AG04450 (cell line): ENCODE results near the gene PXMP4. TPM values are rescaled to one million over a fixed set of nuclear protein-coding genes. Genes with fewer than 3 reads are reported as not detected.

Experiments used
- CTCF ChIA-PET: fragments of 300-600, 350-600 bp; formaldehyde crosslinking; extraction: SDS; loops from one replicate; lab custom pipeline; 2022; ENCODE audit warnings: antibody characterized with exemption, inconsistent platforms; lab: Charles Lee
- POLR2A ChIA-PET: fragments of 350-600 bp; formaldehyde crosslinking; extraction: SDS; loops from one replicate; lab custom pipeline; 2021; ENCODE audit warnings: antibody characterized with exemption, inconsistent platforms; lab: Yijun Ruan, JAX
- DNase-seq: peaks from one replicate; pipeline ENCODE4 v3.0.0-alpha.2; 2011; ENCODE audit warnings: low read depth, low spot score
- H3K27ac ChIP-seq: one replicate; pipeline ENCODE4 v1.5.1; 2012; ENCODE audit warnings: low read depth, low read length, control low read depth
- H3K27me3 ChIP-seq: one replicate; pipeline ENCODE4 v1.6.0; 2012; ENCODE audit warnings: low read length; ENCODE audit not compliant: control insufficient read depth, insufficient read depth
- H3K4me3 ChIP-seq: 2 replicates; pipeline ENCODE4 v1.5.1; 2011; ENCODE audit warnings: mild to moderate bottlenecking, low read depth, low read length, control low read depth
- H3K9me3 ChIP-seq: 2 replicates; pipeline ENCODE4 v1.5.1; 2012; ENCODE audit warnings: low read length; ENCODE audit not compliant: control insufficient read depth, insufficient read depth
- CTCF ChIP-seq: IDR thresholded peaks from 2 replicates; pipeline ENCODE4 v1.5.1; 2011; ENCODE audit warnings: low read depth, low read length, control low read depth, inconsistent platforms
- polyA plus RNA-seq: library from polyadenylated mRNA; depleted of rRNA; stranded (reverse); fragments of >200 nt; gene quantifications from 2 replicates; pipeline ENCODE4 v1.2.3, GENCODE V29; 2011

The PXMP4 gene
- polyA plus RNA-seq, 1 experiment = 6.0 TPM

- Histone ChIP-seq H3K4me3 (peak within 1 kb of the TSS; percentile 80), H3K9me3 (no peaks in the 10 kb centered on the region; the same call in 1 of the 2 replicates), H3K27ac (peak within 1 kb of the TSS; percentile 80), H3K27me3 (no peaks in the 10 kb centered on the region)
- CTCF ChIA-PET = interaction anchor here (2.2 kb wide), 1 partner anchor 8 kb away, joined by 13 read pairs; no protein-coding TSS in a partner anchor
- TF ChIP-seq CTCF = no peak
- no peak for DNase-seq
- POLR2A ChIA-PET = interaction anchor here (1.3 kb wide), 1 partner anchor 450 kb away, joined by 3 read pairs; the partner anchor contains the start of gene EIF2S2
These were observed 57.9 kb downstream of the PXMP4 start, which contains the start of gene C20orf144 for GRCh38 chr20:33662172-33662571. Gene C20orf144, plus strand, starts transcription at chr20:33662327. Its CDS starts 19 bp downstream, at chr20:33662346.

- H3K4me3 ChIP-seq = no peak overlapping the region
- POLR2A ChIA-PET = no interaction called here
- no peak for DNase-seq
- H3K9me3 ChIP-seq = no peaks in the 10 kb centered on the region; the same call in 1 of the 2 replicates
- no peak overlapping the region for H3K27ac ChIP-seq
- CTCF ChIA-PET = no interaction called here
- H3K27me3 ChIP-seq = no peaks in the 10 kb centered on the region
- no peak for TF ChIP-seq CTCF
These were observed 59.4 kb downstream of the PXMP4 start for GRCh38 chr20:33660685-33661058.

GRCh38 chr20:33660035-33660684 lies 60.0 kb downstream of the PXMP4 start:
- ChIA-PET POLR2A (no interaction called here), CTCF (no interaction called here)
- Histone ChIP-seq H3K4me3 (no peak overlapping the region), H3K27me3 (no peaks in the 10 kb centered on the region), H3K9me3 (no peaks in the 10 kb centered on the region; the same call in 1 of the 2 replicates), H3K27ac (no peak overlapping the region)
- no peak for TF ChIP-seq CTCF
- no peak for DNase-seq

GRCh38 chr20:33659341-33660034 lies 60.6 kb downstream of the PXMP4 start:
- Histone ChIP-seq H3K27me3 (no peaks in the 10 kb centered on the region), H3K4me3 (no peak overlapping the region), H3K9me3 (no peaks in the 10 kb centered on the region; the same call in 1 of the 2 replicates), H3K27ac (no peak overlapping the region)
- TF ChIP-seq CTCF = no peak
- DNase-seq = no peak
- ChIA-PET CTCF (no interaction called here), POLR2A (no interaction called here)

- CTCF ChIA-PET = no interaction called here
- no peaks in the 10 kb centered on the region for H3K27me3 ChIP-seq
- no peaks in the 10 kb centered on the region; the same call in 1 of the 2 replicates for H3K9me3 ChIP-seq
- no peak overlapping the region for H3K4me3 ChIP-seq
- no peak for DNase-seq
- POLR2A ChIA-PET = no interaction called here
- no peak overlapping the region for H3K27ac ChIP-seq
- TF ChIP-seq CTCF = no peak
These were observed 61.2 kb downstream of the PXMP4 start for GRCh38 chr20:33658929-33659328.
